GM23338 (cell line): ENCODE results near the gene NPAS4.
"Not testable (repeated sequence)": the region's sequence is repeated elsewhere in the genome, so short reads cannot be mapped to it uniquely, and the experiment has no call there.

Source experiments
- CREB1 ChIP-seq: fragments of 250-450 bp; sonication (Bioruptor Pico); IDR thresholded peaks from 2 replicates; pipeline ENCODE4 v1.5.0; 2020; ENCODE audit warnings: low read depth, mild to moderate bottlenecking, moderate library complexity
- CTCF ChIP-seq, 2 experiments: fragments of 200-600 bp in 1 of 2; sonication (generic) in 1 of 2; conservative IDR thresholded peaks; 2 replicates each; pipeline versions ENCODE4 v1.5.1 to v1.6.1; 2016 to 2017; ENCODE audit warnings: antibody characterized with exemption in 2 of 2, low read depth in 2 of 2, mild to moderate bottlenecking in 2 of 2, moderate library complexity in 1 of 2
- EZH2 ChIP-seq: fragments of 200-600 bp; sonication (generic); IDR thresholded peaks from one replicate; pipeline ENCODE4 v1.8.0; 2017; ENCODE audit warnings: antibody characterized with exemption, mild to moderate bottlenecking, low read depth; ENCODE audit not compliant: unreplicated experiment
- EZH2phosphoT487 ChIP-seq: fragments of 200-600 bp; sonication (generic); IDR thresholded peaks from one replicate; pipeline ENCODE4 v1.8.1; 2018; ENCODE audit warnings: antibody characterized with exemption; ENCODE audit not compliant: unreplicated experiment
- JUNB ChIP-seq: IDR thresholded peaks from one replicate; pipeline ENCODE4 v1.6.1; 2016; ENCODE audit warnings: antibody characterized with exemption; ENCODE audit not compliant: unreplicated experiment
- NANOG ChIP-seq: IDR thresholded peaks from 2 replicates; pipeline ENCODE4 v1.6.1; 2016; ENCODE audit warnings: antibody characterized with exemption, borderline replicate concordance
- POLR2AphosphoS5 ChIP-seq: IDR thresholded peaks from 2 replicates; pipeline ENCODE4 v1.6.1; 2016; ENCODE audit warnings: antibody characterized with exemption, low read depth
- ZNF331 ChIP-seq: fragments of 250-450 bp; sonication (Bioruptor Pico); IDR thresholded peaks from 2 replicates; pipeline ENCODE4 v1.5.0; 2020; ENCODE audit warnings: low read depth, mild to moderate bottlenecking, moderate library complexity
- TF ChIP-seq, protein P1 (sequence below): IDR thresholded peaks from one replicate; pipeline ENCODE4 v1.6.1; 2018; ENCODE audit warnings: antibody characterized with exemption; ENCODE audit not compliant: unreplicated experiment
- TF ChIP-seq, protein P2 (sequence below): IDR thresholded peaks from 2 replicates; pipeline ENCODE4 v1.6.1; 2016; ENCODE audit warnings: antibody characterized with exemption

DNA sequence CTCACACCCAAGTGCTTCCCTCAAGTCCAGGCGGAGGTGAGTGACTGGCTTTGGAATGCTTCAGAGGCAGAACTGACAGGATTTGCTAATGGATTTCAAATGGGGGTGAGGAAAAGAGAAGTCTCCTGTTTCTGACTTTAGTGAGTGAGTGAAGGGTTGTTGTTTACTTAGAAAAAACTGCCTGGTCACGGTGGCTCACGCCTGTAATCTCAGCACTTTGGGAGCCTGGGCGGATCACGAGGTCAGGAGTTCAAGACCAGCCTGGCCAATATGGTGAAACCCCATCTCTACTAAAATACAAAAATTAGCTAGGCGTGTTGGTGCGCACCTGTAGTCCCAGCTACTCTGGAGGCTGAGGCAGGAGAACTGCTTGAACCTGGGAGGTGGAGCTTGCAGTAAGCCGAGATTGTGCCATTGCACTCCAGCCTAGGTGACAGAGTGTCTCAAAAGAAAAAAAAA is 11.1 kb downstream of the NPAS4 start:
- not testable (repeated sequence) for TF ChIP-seq CTCF (conservative IDR thresholded peaks at IDR 0.05; ENCODE audit: low read depth in 2 of 2); ZNF331; EZH2phosphoT487; POLR2AphosphoS5; CREB1 (CRISPR knock-in tag); EZH2; JUNB; NANOG
- TF ChIP-seq, protein P1, sequence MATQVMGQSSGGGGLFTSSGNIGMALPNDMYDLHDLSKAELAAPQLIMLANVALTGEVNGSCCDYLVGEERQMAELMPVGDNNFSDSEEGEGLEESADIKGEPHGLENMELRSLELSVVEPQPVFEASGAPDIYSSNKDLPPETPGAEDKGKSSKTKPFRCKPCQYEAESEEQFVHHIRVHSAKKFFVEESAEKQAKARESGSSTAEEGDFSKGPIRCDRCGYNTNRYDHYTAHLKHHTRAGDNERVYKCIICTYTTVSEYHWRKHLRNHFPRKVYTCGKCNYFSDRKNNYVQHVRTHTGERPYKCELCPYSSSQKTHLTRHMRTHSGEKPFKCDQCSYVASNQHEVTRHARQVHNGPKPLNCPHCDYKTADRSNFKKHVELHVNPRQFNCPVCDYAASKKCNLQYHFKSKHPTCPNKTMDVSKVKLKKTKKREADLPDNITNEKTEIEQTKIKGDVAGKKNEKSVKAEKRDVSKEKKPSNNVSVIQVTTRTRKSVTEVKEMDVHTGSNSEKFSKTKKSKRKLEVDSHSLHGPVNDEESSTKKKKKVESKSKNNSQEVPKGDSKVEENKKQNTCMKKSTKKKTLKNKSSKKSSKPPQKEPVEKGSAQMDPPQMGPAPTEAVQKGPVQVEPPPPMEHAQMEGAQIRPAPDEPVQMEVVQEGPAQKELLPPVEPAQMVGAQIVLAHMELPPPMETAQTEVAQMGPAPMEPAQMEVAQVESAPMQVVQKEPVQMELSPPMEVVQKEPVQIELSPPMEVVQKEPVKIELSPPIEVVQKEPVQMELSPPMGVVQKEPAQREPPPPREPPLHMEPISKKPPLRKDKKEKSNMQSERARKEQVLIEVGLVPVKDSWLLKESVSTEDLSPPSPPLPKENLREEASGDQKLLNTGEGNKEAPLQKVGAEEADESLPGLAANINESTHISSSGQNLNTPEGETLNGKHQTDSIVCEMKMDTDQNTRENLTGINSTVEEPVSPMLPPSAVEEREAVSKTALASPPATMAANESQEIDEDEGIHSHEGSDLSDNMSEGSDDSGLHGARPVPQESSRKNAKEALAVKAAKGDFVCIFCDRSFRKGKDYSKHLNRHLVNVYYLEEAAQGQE: not testable (repeated sequence)
- TF ChIP-seq, protein P2, sequence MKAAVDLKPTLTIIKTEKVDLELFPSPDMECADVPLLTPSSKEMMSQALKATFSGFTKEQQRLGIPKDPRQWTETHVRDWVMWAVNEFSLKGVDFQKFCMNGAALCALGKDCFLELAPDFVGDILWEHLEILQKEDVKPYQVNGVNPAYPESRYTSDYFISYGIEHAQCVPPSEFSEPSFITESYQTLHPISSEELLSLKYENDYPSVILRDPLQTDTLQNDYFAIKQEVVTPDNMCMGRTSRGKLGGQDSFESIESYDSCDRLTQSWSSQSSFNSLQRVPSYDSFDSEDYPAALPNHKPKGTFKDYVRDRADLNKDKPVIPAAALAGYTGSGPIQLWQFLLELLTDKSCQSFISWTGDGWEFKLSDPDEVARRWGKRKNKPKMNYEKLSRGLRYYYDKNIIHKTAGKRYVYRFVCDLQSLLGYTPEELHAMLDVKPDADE: not testable (repeated sequence)
